HG02884 (cell line): ENCODE results near the gene CEP112.

Experiments used
- ATAC-seq: cut with Tn5 transposase; IDR thresholded peaks from one replicate; pipeline ENCODE4 v1.9.1; 2021; ENCODE audit warnings: mild to moderate bottlenecking, moderate library complexity; ENCODE audit not compliant: unreplicated experiment

CEP112 gene

GRCh38 chr17:66211047-66211810, 19.3 kb upstream of the CEP112 start:
- ATAC-seq, result no peak

DNA sequence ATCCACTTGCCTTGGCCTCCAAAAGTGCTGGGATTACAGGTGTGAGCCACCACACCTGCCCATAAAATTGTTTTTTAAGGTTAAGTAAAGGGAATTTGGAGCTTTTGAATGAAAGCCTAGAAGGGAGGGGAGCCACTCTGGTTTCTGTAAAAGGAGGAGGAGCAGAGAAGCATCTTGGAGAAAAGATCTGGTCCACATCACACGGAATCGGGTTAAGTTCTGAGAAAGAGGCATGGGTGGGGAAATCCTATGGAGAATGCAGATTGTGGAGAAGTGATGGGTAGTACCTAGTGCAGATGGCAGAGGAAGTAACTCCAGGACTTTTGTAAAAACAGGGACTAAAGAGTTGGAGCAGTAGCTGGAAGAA, 18.3 kb upstream of the CEP112 start:
- no peak for ATAC-seq

DNA sequence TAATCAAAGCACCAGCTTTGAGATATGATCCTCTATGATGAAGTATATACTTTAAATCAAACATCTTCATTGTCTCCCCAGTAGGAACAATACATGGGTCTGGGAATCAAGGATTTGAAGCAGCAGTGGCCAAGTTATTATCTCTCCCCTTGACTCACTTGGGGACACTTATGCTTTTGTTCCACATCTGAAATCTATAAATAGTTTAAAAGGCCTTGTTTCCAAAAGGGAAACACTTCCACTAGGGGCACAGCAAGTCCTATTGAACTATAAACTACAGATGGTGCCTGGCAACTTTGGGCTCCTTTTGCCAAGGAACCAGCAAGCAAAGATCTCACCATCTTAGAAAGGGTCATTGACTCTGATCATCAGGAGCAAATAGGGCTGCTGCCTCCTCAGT, 16.0 kb upstream of the CEP112 start:
- no peak for ATAC-seq

DNA sequence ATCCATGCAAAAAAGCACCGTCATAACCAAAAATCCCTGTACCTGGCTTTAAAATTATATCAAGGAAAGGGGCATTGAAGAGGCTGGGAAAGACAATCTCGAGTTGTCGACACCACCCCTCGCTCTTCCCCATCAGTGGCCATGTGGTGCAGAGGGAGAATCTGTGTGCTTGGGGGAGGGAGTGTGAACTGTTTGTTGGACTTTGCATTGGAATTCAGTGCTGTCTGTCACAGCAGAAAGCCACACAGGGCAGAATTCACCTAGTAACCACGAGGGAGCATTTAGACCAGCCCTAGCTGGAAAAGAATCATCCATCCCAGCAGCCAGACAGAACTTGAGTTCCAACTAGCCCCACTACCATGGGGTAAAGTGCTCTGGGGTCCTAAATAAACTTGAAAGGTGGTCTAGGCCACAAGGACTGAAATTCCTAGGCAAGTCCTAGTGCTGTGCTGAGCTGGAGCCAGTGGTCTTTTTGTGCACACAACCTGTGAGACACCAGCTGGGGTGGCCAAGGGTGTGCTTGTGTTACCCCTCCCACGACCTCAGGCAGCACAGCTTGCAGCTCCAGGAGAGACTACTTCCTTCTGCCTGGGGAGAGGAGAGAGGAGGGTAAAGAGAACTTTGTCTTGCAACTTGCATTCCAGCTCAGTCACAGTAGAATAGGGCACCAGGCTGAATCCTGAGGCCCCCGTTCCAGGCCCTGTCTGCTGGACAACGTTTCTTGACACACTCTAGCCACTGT, 11.5 kb upstream of the CEP112 start:
- no peak for ATAC-seq

- no peak for ATAC-seq
These were observed 8.8 kb upstream of the CEP112 start for GRCh38 chr17:66200685-66201092.

- no peak for ATAC-seq
These were observed 6.3 kb upstream of the CEP112 start for GRCh38 chr17:66198242-66198641.

DNA sequence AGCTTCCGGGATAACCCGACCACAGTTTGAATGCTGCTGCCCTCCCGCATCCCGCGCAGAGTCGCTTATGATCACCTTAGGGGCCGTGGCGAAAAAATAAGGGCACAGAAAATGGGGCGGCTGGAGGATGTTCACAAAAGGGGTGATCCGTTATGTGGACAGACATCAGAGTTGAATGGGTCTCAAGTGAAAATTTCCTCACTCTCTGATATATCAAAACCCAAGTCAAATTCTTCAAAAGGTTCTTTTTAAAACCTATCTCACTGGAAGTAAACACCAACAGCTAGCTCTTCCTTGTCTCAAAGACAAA, 400 bp upstream of the CEP112 start:
- no peak for ATAC-seq

- ATAC-seq, result no peak
These were observed 968 bp downstream of the CEP112 start for GRCh38 chr17:66190738-66191592.

DNA sequence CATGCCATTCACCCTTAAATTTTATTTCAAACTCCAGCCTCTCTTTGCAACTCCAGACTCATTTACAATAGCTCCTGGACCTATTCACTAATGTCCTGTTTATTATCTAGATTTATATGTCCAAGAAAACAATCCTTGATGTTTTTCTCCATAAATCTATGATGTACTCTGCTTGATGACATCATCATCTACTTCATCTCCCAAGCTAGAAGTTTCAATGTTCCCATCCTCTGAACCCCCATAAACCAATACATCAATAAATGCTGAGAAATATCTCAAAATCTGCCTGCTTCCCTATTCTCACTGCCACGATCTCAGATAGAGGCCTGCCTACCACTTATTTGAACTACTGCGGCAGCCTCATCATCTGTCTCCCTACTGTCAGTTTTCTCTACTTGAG, 4.2 kb downstream of the CEP112 start:
- no peak for ATAC-seq

- ATAC-seq, result no peak
These were observed 6.1 kb downstream of the CEP112 start for GRCh38 chr17:66185862-66186261.

- no peak for ATAC-seq
These were observed 7.5 kb downstream of the CEP112 start for GRCh38 chr17:66184392-66184791.

- no peak for ATAC-seq
These were observed 8.4 kb downstream of the CEP112 start for GRCh38 chr17:66183529-66183928.

GRCh38 chr17:66178642-66179041, 13.3 kb downstream of the CEP112 start:
- no peak for ATAC-seq

DNA sequence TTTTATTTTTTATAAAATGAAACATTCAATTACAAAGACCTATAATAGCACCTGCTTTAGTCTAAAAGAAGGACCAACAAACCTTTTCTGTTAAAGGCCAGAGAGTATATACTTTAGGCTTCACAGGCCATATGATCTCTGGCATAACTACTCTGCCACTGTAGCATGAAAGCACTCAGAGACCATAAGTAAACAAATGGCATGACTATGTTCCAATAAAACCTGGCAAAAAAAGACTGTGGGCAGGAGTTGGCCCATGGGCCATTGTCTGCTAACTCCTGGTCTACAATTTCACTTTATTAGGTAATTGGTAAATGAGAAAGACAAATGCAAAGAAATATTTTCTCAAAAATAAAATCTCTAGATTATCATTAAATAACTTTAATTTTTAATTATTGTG, 14.9 kb downstream of the CEP112 start:
- no peak for ATAC-seq

DNA sequence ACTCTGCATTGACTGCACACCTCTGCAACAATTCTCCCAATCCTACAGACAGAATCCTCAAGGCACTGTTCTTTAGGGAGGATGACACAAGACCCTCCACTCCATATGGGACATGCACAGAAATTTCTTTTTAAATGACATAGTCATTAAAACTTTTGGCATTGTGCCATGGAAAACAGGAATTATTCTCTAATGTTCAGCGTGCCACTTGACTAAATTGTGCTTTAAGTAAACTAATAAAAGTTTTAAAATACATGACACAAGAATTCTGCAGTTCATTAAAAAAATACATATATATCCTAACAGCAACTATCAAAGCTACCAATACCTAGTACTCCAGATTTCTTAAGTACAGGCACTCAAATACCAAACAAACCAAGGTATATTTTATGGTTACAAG, 16.0 kb downstream of the CEP112 start:
- ATAC-seq, result no peak

- no peak for ATAC-seq
These were observed 19.2 kb downstream of the CEP112 start for GRCh38 chr17:66172691-66173223.

DNA sequence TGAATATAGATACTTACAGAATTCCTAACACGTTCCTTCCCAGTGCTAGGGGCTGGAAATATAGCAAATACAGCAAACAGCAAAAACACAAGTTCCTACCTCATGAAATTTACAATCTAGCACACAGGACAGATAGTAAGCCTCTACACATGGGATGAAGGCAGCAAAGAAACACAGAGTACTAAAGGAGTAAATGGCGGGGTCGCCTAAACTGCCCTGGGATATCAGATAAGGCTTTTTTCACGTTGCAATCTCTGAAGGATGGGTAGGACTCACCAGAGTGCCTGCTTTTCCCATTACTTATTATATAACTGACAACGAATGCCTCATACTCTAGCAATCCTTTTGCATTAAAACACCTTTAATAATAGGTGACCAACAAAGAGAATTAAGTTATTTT, 19.8 kb downstream of the CEP112 start:
- no peak for ATAC-seq

GRCh38 chr17:66171692-66172091, 20.2 kb downstream of the CEP112 start:
- no peak for ATAC-seq

DNA sequence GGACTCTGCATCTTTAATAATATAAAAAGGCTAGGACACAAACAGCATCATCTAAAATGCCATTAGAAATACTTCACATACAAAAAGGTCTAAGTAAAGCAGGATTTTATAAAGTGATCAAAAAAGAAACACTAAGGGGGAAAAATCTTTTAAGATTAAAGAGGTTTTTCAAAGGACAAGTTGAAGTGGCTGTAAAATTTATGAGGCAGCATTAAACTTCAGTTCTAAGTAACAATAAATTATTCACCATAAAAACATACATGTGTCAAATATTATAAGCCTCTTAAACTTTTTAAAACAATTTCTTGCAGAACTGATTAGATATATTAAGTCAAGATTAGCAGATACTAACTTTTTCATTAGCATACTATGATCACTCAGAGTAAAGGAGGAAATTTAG, 20.8 kb downstream of the CEP112 start:
- ATAC-seq, result no peak

GRCh38 chr17:66169839-66170238, 22.1 kb downstream of the CEP112 start:
- no peak for ATAC-seq

- no peak for ATAC-seq
These were observed 24.6 kb downstream of the CEP112 start for GRCh38 chr17:66167189-66167815.
